Keratinocyte (primary cell): ENCODE measurements around the gene CETN1. TPM values are rescaled to one million over a fixed set of nuclear protein-coding genes. Genes with fewer than 3 reads are reported as not detected.

Experiments used
- DNase-seq: peaks from one replicate; pipeline ENCODE4 v3.0.0-alpha.2; 2011; ENCODE audit warnings: low read depth, missing footprints, low spot score
- FAIRE-seq: peaks from 2 replicates; lab custom pipeline; 2011; peaks lifted over from hg19 to GRCh38; lab: Jason Lieb, UNC
- H2AFZ ChIP-seq: 2 replicates; pipeline ENCODE4 v1.6.0; 2012; ENCODE audit warnings: low read length, control low read depth, inconsistent platforms; ENCODE audit not compliant: control insufficient read depth
- H3K27ac ChIP-seq: 2 replicates; pipeline ENCODE4 v1.5.1; 2011; ENCODE audit warnings: low read length; ENCODE audit not compliant: control insufficient read depth, insufficient read depth
- H3K27me3 ChIP-seq: 3 replicates; pipeline ENCODE4 v1.6.0; 2011; ENCODE audit warnings: low read length; ENCODE audit not compliant: control insufficient read depth, insufficient read depth; ENCODE audit errors: extremely low read depth
- H3K36me3 ChIP-seq, 2 experiments: 2 replicates in 1 of 2; 3 replicates in 1 of 2; pipeline ENCODE4 v1.5.1; 2011; ENCODE audit warnings: low read length in 2 of 2, mild to moderate bottlenecking in 1 of 2; ENCODE audit not compliant: control insufficient read depth in 2 of 2, insufficient read depth in 2 of 2; ENCODE audit errors: extremely low read depth in 1 of 2
- H3K4me1 ChIP-seq: 3 replicates; pipeline ENCODE4 v1.5.1; 2011; ENCODE audit warnings: low read length; ENCODE audit not compliant: control insufficient read depth, insufficient read depth; ENCODE audit errors: extremely low read depth
- H3K4me2 ChIP-seq: 3 replicates; pipeline ENCODE4 v1.6.0; 2011; ENCODE audit warnings: low read depth, low read length; ENCODE audit not compliant: control insufficient read depth, insufficient read depth; ENCODE audit errors: extremely low read depth
- H3K4me3 ChIP-seq, 3 experiments: fragments of 200-600 bp in 1 of 3; sonication (generic) in 1 of 3; 2 replicates in 2 of 3; 3 replicates in 1 of 3; pipeline ENCODE4 v1.5.1; 2011 to 2016; ENCODE audit warnings: low read length in 3 of 3, mild to moderate bottlenecking in 3 of 3, control low read depth in 2 of 3, inconsistent platforms in 1 of 3, low read depth in 1 of 3, mixed read lengths in 1 of 3, mixed run types in 1 of 3, moderate library complexity in 1 of 3; ENCODE audit not compliant: control insufficient read depth in 2 of 3, insufficient read depth in 2 of 3; ENCODE audit errors: extremely low read depth in 1 of 3
- H3K79me2 ChIP-seq: 2 replicates; pipeline ENCODE4 v1.6.0; 2012; ENCODE audit warnings: low read length; ENCODE audit not compliant: control insufficient read depth, insufficient read depth
- H3K9ac ChIP-seq: 3 replicates; pipeline ENCODE4 v1.6.0; 2011; ENCODE audit warnings: low read length; ENCODE audit not compliant: control insufficient read depth, insufficient read depth; ENCODE audit errors: extremely low read depth
- H3K9me1 ChIP-seq: 3 replicates; pipeline ENCODE4 v1.6.0; 2011; ENCODE audit warnings: low read length; ENCODE audit not compliant: control insufficient read depth, insufficient read depth; ENCODE audit errors: extremely low read depth
- H3K9me3 ChIP-seq: 2 replicates; pipeline ENCODE4 v1.5.1; 2012; ENCODE audit warnings: low read depth, low read length; ENCODE audit not compliant: control insufficient read depth
- H4K20me1 ChIP-seq: 3 replicates; pipeline ENCODE4 v1.6.0; 2011; ENCODE audit warnings: low read length; ENCODE audit not compliant: control insufficient read depth, insufficient read depth; ENCODE audit errors: extremely low read depth
- EZH2 ChIP-seq: IDR thresholded peaks from one replicate; pipeline ENCODE4 v1.6.1; 2012; ENCODE audit warnings: inconsistent platforms, mild to moderate bottlenecking, low read length, moderate library complexity
- dilution Hi-C: fragments of 300-500 bp; cut with MboI; formaldehyde crosslinking; loops from one replicate; pipeline ENCODE4 v1.7.0; 2020; ENCODE audit warnings: low sequenced_read_pairs; ENCODE audit not compliant: extremely low pct_ligation_motif_present
- polyA plus RNA-seq, 5 experiments: library from polyadenylated mRNA; depleted of rRNA in 3 of 5; stranded (reverse) in 3 of 5; stranded (forward) in 1 of 5; unstranded in 1 of 5; fragments of >200 nt; gene quantifications; 1 replicate in 1 of 5; 2 replicates in 3 of 5; 3 replicates in 1 of 5; pipeline versions ENCODE4 v1.2.1 to v1.2.3, GENCODE V29; 2011 to 2012; ENCODE audit warnings: missing spikeins in 2 of 5, low read depth in 1 of 5, low replicate concordance in 1 of 5
- TF ChIP-seq, protein P1 (sequence below), 3 experiments: IDR thresholded peaks in 1 of 3; conservative IDR thresholded peaks in 1 of 3; optimal IDR thresholded peaks in 1 of 3; 2 replicates in 2 of 3; 3 replicates in 1 of 3; pipeline versions ENCODE3 to v1.5.1; 2011; ENCODE audit warnings: low read length in 3 of 3, mild to moderate bottlenecking in 3 of 3, moderate library complexity in 2 of 3, control low read depth in 1 of 3, inconsistent platforms in 1 of 3; ENCODE audit not compliant: insufficient read depth in 2 of 3; ENCODE audit errors: extremely low read depth in 1 of 3

CETN1 gene
- polyA plus RNA-seq, 1 donor (not counting 4 experiments of a cell fraction or from before 2014, with no cell fraction given): not detected

DNA sequence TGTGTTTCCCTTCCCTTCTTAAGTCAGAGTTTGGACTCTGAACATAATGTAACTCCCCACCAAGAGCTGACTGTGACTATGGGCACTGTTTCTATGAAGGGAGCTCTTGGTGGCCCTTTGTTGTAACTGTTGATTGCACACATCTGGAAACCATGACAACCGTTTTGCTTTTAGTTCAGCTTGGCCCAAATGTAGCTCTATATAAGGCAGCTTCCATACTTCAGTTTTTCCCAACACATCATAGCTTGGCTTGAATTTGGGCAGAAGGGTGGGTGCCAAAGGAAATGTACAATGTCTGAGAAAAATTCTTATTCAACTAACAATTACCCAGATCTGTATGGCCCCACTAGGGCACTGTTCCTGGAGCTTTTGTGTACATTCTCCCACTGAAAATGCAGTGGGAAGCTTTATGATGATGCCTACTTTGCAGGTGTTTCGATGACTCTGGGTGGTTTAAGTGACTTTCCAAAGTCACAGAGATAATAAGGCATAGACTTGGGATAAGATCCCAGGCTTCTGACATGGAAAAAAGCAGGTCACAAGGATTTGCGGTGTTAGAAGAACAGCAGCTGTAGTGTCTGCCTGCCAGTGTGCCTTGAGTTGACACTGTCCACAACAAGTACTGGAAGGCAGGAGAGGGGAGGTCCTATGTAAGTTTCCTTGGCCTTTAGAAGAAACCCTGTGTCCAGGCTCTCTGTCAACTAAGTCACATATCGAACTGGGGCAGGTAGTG lies 2.4 kb upstream of the CETN1 start:
- Histone ChIP-seq H3K27me3 (no peaks in the 10 kb centered on the region), H3K9me1 (no peaks in the 10 kb centered on the region), H3K4me1 (no peaks in the 10 kb centered on the region), H3K9me3 (no peaks in the 10 kb centered on the region), H3K27ac (no peak overlapping the region), H3K79me2 (no peaks in the 10 kb centered on the region), H4K20me1 (no peaks in the 10 kb centered on the region), H3K4me3 (no peak overlapping the region), H2AFZ (no peak overlapping the region), H3K4me2 (no peak overlapping the region), H3K9ac (no peak overlapping the region), H3K36me3 (no peaks in the 10 kb centered on the region)
- FAIRE-seq (no peak), DNase-seq (no peak)
- dilution Hi-C loops: no loop called here
- TF ChIP-seq, protein P1, sequence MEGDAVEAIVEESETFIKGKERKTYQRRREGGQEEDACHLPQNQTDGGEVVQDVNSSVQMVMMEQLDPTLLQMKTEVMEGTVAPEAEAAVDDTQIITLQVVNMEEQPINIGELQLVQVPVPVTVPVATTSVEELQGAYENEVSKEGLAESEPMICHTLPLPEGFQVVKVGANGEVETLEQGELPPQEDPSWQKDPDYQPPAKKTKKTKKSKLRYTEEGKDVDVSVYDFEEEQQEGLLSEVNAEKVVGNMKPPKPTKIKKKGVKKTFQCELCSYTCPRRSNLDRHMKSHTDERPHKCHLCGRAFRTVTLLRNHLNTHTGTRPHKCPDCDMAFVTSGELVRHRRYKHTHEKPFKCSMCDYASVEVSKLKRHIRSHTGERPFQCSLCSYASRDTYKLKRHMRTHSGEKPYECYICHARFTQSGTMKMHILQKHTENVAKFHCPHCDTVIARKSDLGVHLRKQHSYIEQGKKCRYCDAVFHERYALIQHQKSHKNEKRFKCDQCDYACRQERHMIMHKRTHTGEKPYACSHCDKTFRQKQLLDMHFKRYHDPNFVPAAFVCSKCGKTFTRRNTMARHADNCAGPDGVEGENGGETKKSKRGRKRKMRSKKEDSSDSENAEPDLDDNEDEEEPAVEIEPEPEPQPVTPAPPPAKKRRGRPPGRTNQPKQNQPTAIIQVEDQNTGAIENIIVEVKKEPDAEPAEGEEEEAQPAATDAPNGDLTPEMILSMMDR (optimal IDR thresholded peaks at IDR 0.05 in 1 of 3, IDR thresholded peaks at IDR 0.05 in 1 of 3, conservative IDR thresholded peaks at IDR 0.05 in 1 of 3; ENCODE audit: extremely low read depth in 1 of 3, insufficient read depth in 2 of 3, low read length in 3 of 3): no peak
- TF ChIP-seq EZH2: no peak

DNA sequence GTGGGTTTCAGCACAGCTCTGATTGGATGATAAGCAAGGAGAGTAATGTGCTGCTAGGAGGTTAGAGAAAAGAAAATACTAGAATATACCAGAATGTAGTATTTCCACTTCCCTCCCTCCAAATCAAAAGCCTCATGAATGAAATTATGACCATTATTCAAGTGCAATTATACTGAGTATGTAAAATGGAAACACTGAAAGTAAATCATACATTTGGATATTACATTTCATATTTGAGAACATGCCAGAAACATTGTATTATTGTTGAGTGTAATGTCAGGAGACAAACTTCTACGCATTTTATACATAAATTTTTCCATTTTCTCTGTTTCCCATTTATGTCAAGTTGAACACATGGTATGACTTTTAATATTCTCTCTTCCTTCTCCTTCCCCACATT lies 942 bp upstream of the CETN1 start:
- FAIRE-seq (no peak), DNase-seq (no peak)
- no peak overlapping the region for H3K4me3 ChIP-seq

More for the DNA sequence above, 942 bp upstream of the CETN1 start:
- no peak for TF ChIP-seq EZH2
- TF ChIP-seq, protein P1 (optimal IDR thresholded peaks at IDR 0.05 in 1 of 3, IDR thresholded peaks at IDR 0.05 in 1 of 3, conservative IDR thresholded peaks at IDR 0.05 in 1 of 3; ENCODE audit: extremely low read depth in 1 of 3, insufficient read depth in 2 of 3, low read length in 3 of 3): no peak
- no peaks in the 10 kb centered on the region for H4K20me1 ChIP-seq
- no peaks in the 10 kb centered on the region for H3K4me1 ChIP-seq
- no peaks in the 10 kb centered on the region for H3K36me3 ChIP-seq
- H3K79me2 ChIP-seq: no peaks in the 10 kb centered on the region
- H3K27ac ChIP-seq: no peak overlapping the region
- dilution Hi-C loops: no loop called here
- H3K9me1 ChIP-seq: no peaks in the 10 kb centered on the region
- no peaks in the 10 kb centered on the region for H3K27me3 ChIP-seq
- no peak overlapping the region for H2AFZ ChIP-seq
- H3K4me2 ChIP-seq: no peak overlapping the region
- no peaks in the 10 kb centered on the region for H3K9me3 ChIP-seq
- no peak overlapping the region for H3K9ac ChIP-seq
